Measurements from ENCODE around the gene ADAMTS20.
"Not testable (repeated sequence)": the region's sequence is repeated elsewhere in the genome, so short reads cannot be mapped to it uniquely, and the experiment has no call there.

ADAMTS20 gene, protein sequence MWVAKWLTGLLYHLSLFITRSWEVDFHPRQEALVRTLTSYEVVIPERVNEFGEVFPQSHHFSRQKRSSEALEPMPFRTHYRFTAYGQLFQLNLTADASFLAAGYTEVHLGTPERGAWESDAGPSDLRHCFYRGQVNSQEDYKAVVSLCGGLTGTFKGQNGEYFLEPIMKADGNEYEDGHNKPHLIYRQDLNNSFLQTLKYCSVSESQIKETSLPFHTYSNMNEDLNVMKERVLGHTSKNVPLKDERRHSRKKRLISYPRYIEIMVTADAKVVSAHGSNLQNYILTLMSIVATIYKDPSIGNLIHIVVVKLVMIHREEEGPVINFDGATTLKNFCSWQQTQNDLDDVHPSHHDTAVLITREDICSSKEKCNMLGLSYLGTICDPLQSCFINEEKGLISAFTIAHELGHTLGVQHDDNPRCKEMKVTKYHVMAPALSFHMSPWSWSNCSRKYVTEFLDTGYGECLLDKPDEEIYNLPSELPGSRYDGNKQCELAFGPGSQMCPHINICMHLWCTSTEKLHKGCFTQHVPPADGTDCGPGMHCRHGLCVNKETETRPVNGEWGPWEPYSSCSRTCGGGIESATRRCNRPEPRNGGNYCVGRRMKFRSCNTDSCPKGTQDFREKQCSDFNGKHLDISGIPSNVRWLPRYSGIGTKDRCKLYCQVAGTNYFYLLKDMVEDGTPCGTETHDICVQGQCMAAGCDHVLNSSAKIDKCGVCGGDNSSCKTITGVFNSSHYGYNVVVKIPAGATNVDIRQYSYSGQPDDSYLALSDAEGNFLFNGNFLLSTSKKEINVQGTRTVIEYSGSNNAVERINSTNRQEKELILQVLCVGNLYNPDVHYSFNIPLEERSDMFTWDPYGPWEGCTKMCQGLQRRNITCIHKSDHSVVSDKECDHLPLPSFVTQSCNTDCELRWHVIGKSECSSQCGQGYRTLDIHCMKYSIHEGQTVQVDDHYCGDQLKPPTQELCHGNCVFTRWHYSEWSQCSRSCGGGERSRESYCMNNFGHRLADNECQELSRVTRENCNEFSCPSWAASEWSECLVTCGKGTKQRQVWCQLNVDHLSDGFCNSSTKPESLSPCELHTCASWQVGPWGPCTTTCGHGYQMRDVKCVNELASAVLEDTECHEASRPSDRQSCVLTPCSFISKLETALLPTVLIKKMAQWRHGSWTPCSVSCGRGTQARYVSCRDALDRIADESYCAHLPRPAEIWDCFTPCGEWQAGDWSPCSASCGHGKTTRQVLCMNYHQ (N-terminal part only)

DNA sequence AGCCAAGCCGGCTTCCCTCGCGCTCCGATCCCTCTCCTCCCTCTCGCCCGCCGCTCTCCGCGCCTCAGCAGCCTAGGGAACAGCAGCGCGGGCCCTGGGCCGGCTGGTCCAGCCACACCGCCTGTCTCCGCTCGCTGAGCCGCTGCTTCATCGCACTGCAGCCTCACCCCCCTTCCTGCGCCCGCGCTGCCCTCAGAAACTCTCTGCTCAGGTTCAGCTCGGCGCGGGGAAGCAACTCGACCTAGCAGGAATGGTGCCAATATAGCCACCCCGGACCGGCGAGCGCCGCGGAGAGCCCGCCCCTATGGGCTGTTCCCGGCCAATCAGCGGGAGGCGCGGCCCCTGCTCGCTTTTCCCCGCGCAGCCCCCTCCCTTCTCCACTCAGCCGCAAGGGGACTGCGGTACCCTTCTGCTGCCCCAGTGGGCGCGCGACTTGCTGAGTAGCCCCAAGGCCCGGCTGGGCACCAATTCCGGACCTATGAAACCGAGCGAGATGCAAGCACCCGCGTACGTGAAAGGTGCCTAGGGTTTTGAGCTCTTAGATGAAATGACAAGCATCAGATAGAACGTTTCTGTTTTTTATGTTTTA lies at the start of gene ADAMTS20:
Gene ADAMTS20 (minus strand): TSS at position 233 of the 589 bp plus-strand sequence. CDS start 282 bp downstream, outside the sequence.
- ATAC-seq: no peak

DNA sequence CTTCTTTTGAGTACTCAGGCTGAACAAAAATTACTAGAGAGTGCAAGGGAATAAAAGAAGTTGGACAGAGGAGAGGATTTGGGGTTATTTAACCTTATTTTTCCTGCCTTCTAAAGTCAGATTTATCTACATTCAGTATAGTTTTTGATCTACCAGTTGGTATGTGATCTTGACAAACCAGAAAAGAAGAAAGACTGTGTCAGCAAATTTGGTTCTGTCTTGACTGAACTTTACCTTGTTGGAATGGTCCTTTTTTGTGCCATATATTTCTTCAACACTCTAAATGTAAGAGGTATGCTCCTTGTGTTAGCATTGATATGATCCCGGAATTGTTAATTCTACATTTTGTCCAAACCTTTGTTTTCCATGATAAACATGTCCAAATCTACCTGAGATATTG lies 47.7 kb upstream of the ADAMTS20 start:
- no peak for ATAC-seq

GRCh38 chr12:43599066-43599465 lies 47.1 kb upstream of the ADAMTS20 start:
- no peak for ATAC-seq

DNA sequence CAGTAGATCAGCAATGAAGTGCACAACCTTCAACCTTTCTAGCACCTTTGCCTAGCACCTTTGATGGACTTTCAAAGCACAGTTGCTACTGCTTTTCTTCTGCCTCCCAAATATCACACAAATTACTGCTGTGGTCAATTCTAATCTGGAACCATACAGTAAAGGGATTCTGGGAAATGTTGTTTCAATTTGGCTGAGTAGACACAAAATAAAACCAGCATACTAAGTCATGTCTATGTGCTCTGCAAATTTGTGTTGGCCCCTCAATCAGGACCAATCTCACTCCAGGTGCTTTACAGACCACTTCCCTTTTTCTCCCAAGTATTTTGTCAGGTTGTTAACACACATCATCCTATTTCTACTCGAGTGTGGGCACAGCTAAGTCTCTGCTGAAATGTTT lies 38.3 kb upstream of the ADAMTS20 start:
- no peak for ATAC-seq

DNA sequence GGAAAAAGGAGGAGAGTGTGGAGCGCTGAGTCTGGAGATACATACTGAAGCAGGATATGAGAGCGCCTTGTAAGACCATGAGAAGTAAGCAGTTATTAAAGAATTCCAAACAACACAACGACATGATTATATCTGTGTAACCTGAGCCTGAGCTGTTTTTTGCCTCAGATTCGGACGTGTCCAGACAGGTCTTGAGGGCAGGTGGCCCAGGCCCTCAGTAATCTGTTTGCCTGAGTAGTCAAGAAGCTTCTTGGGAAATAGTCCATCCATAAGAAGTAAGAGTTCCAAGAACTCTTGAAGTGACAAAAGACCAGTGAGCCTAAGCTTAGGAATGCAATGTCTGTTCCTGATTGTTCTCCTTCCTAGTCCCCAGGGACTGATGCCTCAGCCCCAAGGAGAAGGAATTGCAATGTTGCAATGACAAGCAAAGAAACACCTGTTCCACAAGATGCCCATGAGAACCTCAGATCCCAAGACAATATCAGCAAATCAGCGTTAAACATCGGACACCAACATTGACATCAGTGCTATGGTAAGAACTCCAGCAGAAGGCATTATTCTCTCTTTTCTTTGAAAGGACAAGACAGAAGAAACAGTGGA lies 34.7 kb upstream of the ADAMTS20 start:
- no peak for ATAC-seq

GRCh38 chr12:43585676-43586075 lies 33.7 kb upstream of the ADAMTS20 start:
- no peak for ATAC-seq

- no peak for ATAC-seq
Measured at GRCh38 chr12:43580601-43581000, 28.6 kb upstream of the ADAMTS20 start.

DNA sequence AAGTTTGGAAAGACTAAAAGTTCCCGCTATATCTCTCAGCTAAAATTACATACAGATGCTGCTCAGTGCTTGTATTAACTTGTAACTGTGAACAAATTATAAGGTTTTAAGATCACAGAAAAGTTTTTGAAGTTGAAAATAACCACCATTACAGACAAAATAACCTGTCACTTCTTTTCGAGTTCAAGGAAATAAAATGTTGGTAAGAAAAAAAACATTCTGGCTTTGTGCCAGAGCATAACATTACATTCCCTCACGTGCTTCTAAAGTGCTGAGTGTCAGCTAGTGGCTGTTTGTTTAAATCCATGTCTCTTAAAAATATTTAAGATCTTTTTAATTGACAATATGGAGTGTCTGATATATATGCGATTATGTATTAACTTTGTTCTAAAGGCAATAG lies 27.2 kb upstream of the ADAMTS20 start:
- no peak for ATAC-seq

DNA sequence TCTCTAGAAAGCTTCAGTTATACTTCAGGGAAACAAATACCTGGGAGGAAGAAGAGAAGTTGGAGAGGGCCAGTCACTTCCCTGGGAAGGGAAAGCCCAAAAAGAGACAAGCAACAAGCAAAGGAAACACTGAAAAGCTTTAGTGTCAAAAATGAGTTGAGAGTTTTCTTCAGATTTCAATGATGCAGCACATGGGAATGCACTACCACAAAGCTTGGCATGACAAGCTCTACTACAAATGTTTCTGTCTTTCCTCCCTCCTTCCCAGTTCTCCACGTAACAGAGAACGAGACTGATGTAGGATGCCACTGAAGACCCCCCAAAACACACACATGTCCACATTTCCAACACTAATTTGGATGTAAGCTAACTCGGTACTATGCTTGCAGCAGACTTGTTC lies 26.8 kb upstream of the ADAMTS20 start:
- no peak for ATAC-seq

- ATAC-seq: no peak
Measured at GRCh38 chr12:43577381-43577780, 25.4 kb upstream of the ADAMTS20 start.

DNA sequence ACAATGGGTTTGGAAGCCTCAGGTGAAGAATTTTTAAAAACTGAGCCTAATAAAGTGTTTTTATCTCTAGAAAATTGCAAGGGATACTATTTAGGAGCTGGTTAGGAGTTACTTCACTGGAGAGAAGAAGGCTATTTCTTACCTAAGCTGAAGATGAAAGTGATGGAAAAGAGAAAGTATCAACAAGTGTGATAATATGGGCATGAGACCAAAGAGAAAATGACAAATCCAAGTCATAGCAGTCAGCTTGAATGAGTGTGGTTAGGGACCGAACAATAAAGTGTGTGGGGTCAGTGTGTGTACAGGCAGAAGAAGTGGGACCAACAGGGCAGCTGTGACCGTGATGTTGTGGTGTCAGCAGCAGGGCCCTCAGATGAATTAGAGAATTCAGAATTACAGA lies 24.2 kb upstream of the ADAMTS20 start:
- ATAC-seq: no peak

- ATAC-seq: no peak
Measured at GRCh38 chr12:43571885-43572284, 19.9 kb upstream of the ADAMTS20 start.

DNA sequence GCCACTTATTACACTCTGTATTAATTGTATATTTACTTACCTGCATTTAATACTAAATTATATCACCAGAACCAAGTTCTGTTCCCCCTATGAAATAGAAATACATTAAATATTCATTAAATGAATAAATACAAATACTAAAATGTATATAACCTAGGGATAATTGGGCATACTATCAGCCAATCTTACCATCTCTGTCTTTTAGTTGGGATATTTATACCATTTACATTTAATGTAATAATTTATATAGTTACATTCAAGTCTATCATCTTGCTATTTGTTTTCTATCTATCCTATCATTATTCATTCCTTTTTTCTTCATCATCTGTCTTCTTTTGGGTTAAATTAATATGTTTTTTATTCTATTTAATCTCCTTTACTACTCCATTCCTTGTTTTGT lies 4.1 kb upstream of the ADAMTS20 start:
- ATAC-seq: no peak

GRCh38 chr12:43551279-43551970 lies 578 bp downstream of the ADAMTS20 start:
- ATAC-seq: no peak

DNA sequence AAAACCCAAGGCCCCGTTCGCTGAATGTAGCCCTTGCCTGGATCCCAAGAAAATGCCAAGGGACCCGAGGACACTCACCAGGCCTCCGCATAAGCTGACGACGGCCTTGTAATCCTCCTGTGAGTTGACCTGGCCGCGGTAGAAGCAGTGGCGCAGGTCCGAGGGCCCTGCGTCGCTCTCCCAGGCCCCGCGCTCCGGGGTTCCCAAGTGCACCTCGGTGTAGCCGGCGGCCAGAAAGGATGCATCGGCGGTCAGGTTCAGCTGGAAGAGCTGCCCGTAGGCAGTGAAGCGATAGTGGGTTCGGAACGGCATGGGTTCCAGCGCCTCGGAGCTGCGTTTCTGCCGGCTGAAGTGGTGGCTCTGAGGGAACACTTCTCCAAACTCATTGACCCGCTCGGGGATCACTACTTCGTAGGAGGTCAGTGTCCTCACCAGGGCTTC lies 1.2 kb downstream of the ADAMTS20 start:
- ATAC-seq: no peak

- ATAC-seq: no peak
Measured at GRCh38 chr12:43544703-43545102, 7.3 kb downstream of the ADAMTS20 start.

GRCh38 chr12:43540470-43540869 lies 11.5 kb downstream of the ADAMTS20 start:
- no peak for ATAC-seq

DNA sequence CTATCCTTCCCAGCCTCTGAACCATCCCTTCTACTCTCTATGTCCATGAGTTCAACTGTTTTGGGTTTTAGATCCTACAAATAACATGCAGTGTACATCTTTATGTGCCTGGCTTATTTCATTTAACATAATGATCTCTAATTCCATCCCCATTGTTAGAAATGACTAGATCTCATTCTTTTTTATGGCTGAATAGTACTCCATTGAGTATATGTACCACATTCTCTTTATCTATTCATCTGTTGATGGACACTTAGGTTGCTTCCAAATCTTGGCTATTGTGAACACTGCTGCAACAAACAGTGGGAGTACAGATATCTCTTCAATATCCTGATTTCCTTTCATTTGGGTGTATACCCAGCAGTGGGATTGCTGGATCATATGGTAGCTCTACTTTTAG lies 14.3 kb downstream of the ADAMTS20 start:
- not testable (repeated sequence) for ATAC-seq

DNA sequence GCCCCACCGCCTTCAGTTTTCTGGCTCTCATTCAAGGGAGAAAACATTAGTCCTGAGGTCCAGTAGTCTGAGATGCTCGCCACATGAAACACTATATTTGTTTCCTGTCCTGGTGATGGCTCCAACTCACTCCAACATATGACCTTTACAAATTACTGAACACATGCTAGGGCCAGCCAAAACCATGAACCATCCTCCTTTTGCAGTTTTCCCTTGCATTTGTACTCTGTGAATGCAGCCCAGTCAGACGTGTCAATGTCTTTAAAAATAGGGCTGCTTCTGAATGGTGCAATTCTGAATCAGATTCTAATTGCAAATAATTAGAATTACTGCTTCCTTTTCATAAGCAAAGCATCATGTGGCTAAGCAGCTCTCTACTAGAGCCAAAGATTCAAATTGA lies 36.0 kb downstream of the ADAMTS20 start:
- ATAC-seq: no peak

DNA sequence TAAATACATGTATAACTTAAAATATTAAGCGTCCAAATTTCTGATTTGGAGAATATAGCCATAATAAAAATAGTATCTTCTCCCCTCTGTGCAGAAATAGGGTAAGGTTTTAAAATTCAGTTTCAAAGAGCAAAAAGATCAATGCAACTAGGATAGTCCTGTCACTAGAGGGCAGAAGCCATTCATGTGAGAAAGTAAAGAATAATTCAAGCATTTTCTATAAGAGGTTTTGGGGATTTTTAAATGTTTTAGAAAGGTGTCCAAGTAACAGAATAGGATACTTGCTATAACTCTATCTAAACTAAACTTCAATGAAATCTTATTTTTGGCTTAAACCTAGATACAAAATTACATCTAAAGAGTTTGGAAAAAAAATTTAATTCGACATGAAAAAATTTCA lies 50.3 kb downstream of the ADAMTS20 start:
- ATAC-seq: no peak

- ATAC-seq: no peak
Measured at GRCh38 chr12:43493261-43493797, 58.7 kb downstream of the ADAMTS20 start.
